OCI-LY7 (cell line): ENCODE results near the gene AKR7A2. TPM values are rescaled to one million over a fixed set of nuclear protein-coding genes. Genes with fewer than 3 reads are reported as not detected.
"Not testable (repeated sequence)": the region's sequence is repeated elsewhere in the genome, so short reads cannot be mapped to it uniquely, and the experiment has no call there.

Experiments used
- BruUV-seq: library from RNA; stranded (reverse); fragments of 400-500 nt; replicated peaks from 2 replicates; lab custom pipeline; 2021; lab: Mats Ljungman, UMichigan
- CTCF ChIA-PET: fragments of 300-600 bp; sonication (Branson Sonifier 250); formaldehyde crosslinking; loops from one replicate; lab custom pipeline; 2022; ENCODE audit warnings: antibody characterized with exemption; ENCODE audit not compliant: unreplicated experiment; lab: Charles Lee
- POLR2A ChIA-PET: fragments of 300-600 bp; sonication (Branson Sonifier 250); formaldehyde crosslinking; loops from one replicate; lab custom pipeline; 2022; ENCODE audit warnings: antibody characterized with exemption; lab: Charles Lee
- DNase-seq: peaks from one replicate; pipeline ENCODE4 v3.0.0-alpha.2; 2015; ENCODE audit warnings: low spot score
- H2AFZ ChIP-seq: fragments of 200-600 bp; sonication (generic), shearing (Covaris generic); 2 replicates; pipeline ENCODE4 v1.6.1; 2014; ENCODE audit warnings: mild to moderate bottlenecking, antibody characterized with exemption, low read length, moderate library complexity
- H3K27ac ChIP-seq: fragments of 200-600 bp; sonication (generic); 2 replicates; pipeline ENCODE4 v1.5.1; 2014; ENCODE audit warnings: mixed run types, low read depth, mild to moderate bottlenecking, moderate library complexity, low read length, inconsistent platforms; ENCODE audit not compliant: poor library complexity, severe bottlenecking
- H3K36me3 ChIP-seq: fragments of 200-600 bp; sonication (generic); 2 replicates; pipeline ENCODE4 v1.6.1; 2014; ENCODE audit warnings: mild to moderate bottlenecking, antibody characterized with exemption, low read length, moderate library complexity, mixed read lengths; ENCODE audit not compliant: insufficient read depth
- H3K4me1 ChIP-seq: fragments of 200-600 bp; sonication (generic); 2 replicates; pipeline ENCODE4 v1.5.1; 2014; ENCODE audit warnings: mild to moderate bottlenecking, low read length; ENCODE audit not compliant: insufficient read depth, poor library complexity, severe bottlenecking
- H3K4me2 ChIP-seq: fragments of 200-600 bp; sonication (generic); 2 replicates; pipeline ENCODE4 v1.6.1; 2014; ENCODE audit warnings: mild to moderate bottlenecking, low read length
- H3K4me3 ChIP-seq: fragments of 200-600 bp; sonication (generic); 2 replicates; pipeline ENCODE4 v1.5.1; 2014; ENCODE audit warnings: mild to moderate bottlenecking, low read depth, low read length; ENCODE audit not compliant: poor library complexity, severe bottlenecking
- H3K79me2 ChIP-seq: fragments of 200-600 bp; sonication (generic); 2 replicates; pipeline ENCODE4 v1.6.1; 2016; ENCODE audit warnings: low read depth, mild to moderate bottlenecking, low read length, moderate library complexity, mixed read lengths; ENCODE audit not compliant: insufficient read depth
- H3K9me2 ChIP-seq: fragments of 200-600 bp; sonication (generic); 2 replicates; pipeline ENCODE4 v1.6.1; 2016; ENCODE audit warnings: mild to moderate bottlenecking, low read length, mixed read lengths; ENCODE audit not compliant: insufficient read depth
- H3K9me3 ChIP-seq: fragments of 200-600 bp; sonication (generic); 2 replicates; pipeline ENCODE4 v1.6.1; 2014; ENCODE audit warnings: mild to moderate bottlenecking, mixed run types, low read length, mixed read lengths
- H4K20me1 ChIP-seq: fragments of 200-600 bp; sonication (generic); 2 replicates; pipeline ENCODE4 v1.6.1; 2014; ENCODE audit warnings: mild to moderate bottlenecking, antibody characterized with exemption, low read length, moderate library complexity, mixed read lengths; ENCODE audit not compliant: insufficient read depth
- EZH2phosphoT487 ChIP-seq: fragments of 200-600 bp; sonication (generic); IDR thresholded peaks from 2 replicates; pipeline ENCODE4 v1.6.1; 2018; ENCODE audit warnings: low read depth, borderline replicate concordance, mild to moderate bottlenecking, mixed run types, antibody characterized with exemption, low read length, moderate library complexity, mixed read lengths
- intact Hi-C: fragments of 100-400 bp; cut with micrococcal nuclease; formaldehyde crosslinking; loops from one replicate; pipeline ENCODE4 v1.10.0; 2022; ENCODE audit not compliant: unreplicated experiment
- total RNA-seq, 2 experiments: library from RNA; depleted of rRNA in 1 of 2; stranded (reverse); fragments of >200 nt in 1 of 2; shearing (Covaris generic) in 1 of 2; gene quantifications; 2 replicates each; pipeline ENCODE4 v1.2.3, GENCODE V29; 2014 to 2022
- TF ChIP-seq, protein P1 (sequence below): fragments of 200-600 bp; sonication (generic); conservative IDR thresholded peaks from 2 replicates; pipeline ENCODE4 v1.5.1; 2014; ENCODE audit warnings: mild to moderate bottlenecking, antibody characterized with exemption, low read length, moderate library complexity, mixed read lengths

The AKR7A2 gene
- total RNA-seq, 2 experiments from 2014 or later = 54.2 to 75.2 TPM

DNA sequence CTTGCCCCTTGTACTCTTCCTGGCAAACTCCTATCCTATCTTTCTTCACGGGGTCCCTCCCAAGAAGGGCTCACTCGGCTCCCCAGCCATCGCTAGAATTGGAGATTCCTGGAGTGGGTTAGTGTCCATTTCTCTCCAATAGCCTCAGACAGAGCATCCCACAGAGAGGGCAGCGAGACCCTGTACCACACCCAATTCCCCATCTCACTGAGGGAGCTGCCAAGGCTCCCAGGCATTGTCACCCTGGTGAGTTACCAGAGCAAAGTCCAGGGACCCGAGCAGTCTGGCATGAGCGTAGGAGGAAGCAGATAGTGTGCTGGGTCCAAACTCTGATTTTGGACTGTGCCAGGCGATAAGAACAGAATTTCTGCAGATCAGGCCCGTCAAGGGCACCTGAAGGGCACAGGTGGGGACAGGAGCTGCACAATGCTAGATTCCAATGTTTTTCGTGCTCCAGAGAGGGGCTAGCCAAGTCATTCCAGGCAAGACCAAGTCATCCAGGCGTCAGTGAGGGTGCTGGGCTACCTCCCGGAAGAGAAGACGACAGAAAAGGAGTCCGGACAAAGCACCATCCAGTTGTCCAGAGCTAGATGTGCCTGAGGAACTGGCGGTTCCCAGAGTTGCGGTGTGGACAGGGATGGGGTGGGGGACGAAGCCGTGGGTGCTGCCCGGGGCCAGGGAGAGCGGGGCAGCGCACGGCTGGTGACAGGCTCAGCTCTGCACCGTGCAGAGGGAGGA lies 38.7 kb downstream of the AKR7A2 start:
- TF ChIP-seq, protein P1, sequence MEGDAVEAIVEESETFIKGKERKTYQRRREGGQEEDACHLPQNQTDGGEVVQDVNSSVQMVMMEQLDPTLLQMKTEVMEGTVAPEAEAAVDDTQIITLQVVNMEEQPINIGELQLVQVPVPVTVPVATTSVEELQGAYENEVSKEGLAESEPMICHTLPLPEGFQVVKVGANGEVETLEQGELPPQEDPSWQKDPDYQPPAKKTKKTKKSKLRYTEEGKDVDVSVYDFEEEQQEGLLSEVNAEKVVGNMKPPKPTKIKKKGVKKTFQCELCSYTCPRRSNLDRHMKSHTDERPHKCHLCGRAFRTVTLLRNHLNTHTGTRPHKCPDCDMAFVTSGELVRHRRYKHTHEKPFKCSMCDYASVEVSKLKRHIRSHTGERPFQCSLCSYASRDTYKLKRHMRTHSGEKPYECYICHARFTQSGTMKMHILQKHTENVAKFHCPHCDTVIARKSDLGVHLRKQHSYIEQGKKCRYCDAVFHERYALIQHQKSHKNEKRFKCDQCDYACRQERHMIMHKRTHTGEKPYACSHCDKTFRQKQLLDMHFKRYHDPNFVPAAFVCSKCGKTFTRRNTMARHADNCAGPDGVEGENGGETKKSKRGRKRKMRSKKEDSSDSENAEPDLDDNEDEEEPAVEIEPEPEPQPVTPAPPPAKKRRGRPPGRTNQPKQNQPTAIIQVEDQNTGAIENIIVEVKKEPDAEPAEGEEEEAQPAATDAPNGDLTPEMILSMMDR = no peak
- no peak for TF ChIP-seq EZH2phosphoT487
- Histone ChIP-seq H3K27ac (no peak overlapping the region), H3K79me2 (no peaks in the 10 kb centered on the region), H3K4me2 (no peak overlapping the region), H3K36me3 (no peaks in the 10 kb centered on the region), H3K9me2 (no peaks in the 10 kb centered on the region), H2AFZ (no peak overlapping the region), H3K4me1 (no peaks in the 10 kb centered on the region), H4K20me1 (no peaks in the 10 kb centered on the region), H3K4me3 (no peak overlapping the region), H3K9me3 (no peaks in the 10 kb centered on the region)
- CTCF ChIA-PET = no interaction called here
- intact Hi-C loops = no loop called here
- no TSS peak for BruUV-seq
- POLR2A ChIA-PET = no interaction called here
- DNase-seq = no peak

- no peak for DNase-seq
- POLR2A ChIA-PET = interaction anchor here (0.7 kb wide), 1 partner anchor 668 kb away, joined by 3 read pairs; no protein-coding TSS in a partner anchor
- Histone ChIP-seq H3K4me2 (no peak overlapping the region), H3K9me2 (no peaks in the 10 kb centered on the region), H3K27ac (no peak overlapping the region), H3K4me1 (no peaks in the 10 kb centered on the region), H3K36me3 (no peaks in the 10 kb centered on the region), H3K9me3 (no peaks in the 10 kb centered on the region), H3K79me2 (no peaks in the 10 kb centered on the region), H2AFZ (no peak overlapping the region), H4K20me1 (no peaks in the 10 kb centered on the region), H3K4me3 (no peak overlapping the region)
- TF ChIP-seq, protein P1 = no peak
- no peak for TF ChIP-seq EZH2phosphoT487
- CTCF ChIA-PET = no interaction called here
- intact Hi-C loops = no loop called here
- BruUV-seq = no TSS peak
Observed at GRCh38 chr1:19272064-19272463, 39.9 kb downstream of the AKR7A2 start.

GRCh38 chr1:19270343-19270730 lies 41.6 kb downstream of the AKR7A2 start:
- POLR2A ChIA-PET, H3K9me3 ChIP-seq, BruUV-seq, H3K4me3 ChIP-seq, H3K9me2 ChIP-seq, intact Hi-C loops, H3K79me2 ChIP-seq, H3K27ac ChIP-seq, H3K4me2 ChIP-seq, CTCF ChIA-PET, H3K4me1 ChIP-seq, H2AFZ ChIP-seq, H4K20me1 ChIP-seq, H3K36me3 ChIP-seq, DNase-seq: not testable (repeated sequence)
